B cell (primary cell): ENCODE data around the gene TPCN2. TPM values are rescaled to one million over a fixed set of nuclear protein-coding genes. Genes with fewer than 3 reads are reported as not detected.
A peak's percentile ranks its signal among the peaks of the same experiment; 100 is the strongest.

ENCODE experiments used
- ATAC-seq: fragments of 200-7000 bp; cut with Tn5 transposase; one replicate; pipeline ENCODE4 v1.10.0; 2021; ENCODE audit warnings: low read depth, mild to moderate bottlenecking, moderate number of reproducible peaks, moderate library complexity
- CTCF ChIA-PET: fragments of 350-600 bp; sonication (Branson Sonifier 250); formaldehyde crosslinking; loops from one replicate; lab custom pipeline; 2021; ENCODE audit warnings: antibody characterized with exemption, inconsistent platforms; lab: Charles Lee
- POLR2A ChIA-PET: fragments of 350-600 bp; sonication (Branson Sonifier 250); formaldehyde crosslinking; loops from one replicate; lab custom pipeline; 2021; ENCODE audit warnings: antibody characterized with exemption; lab: Charles Lee
- DNase-seq: peaks from one replicate; pipeline ENCODE4 v3.0.0; 2013
- H2AFZ ChIP-seq: 2 replicates; pipeline ENCODE4 v1.6.1; 2012; ENCODE audit warnings: mild to moderate bottlenecking, low read depth, low read length; ENCODE audit not compliant: insufficient read depth, poor library complexity, severe bottlenecking
- H3K27ac ChIP-seq, 2 donors: 1 replicate in 1 of 2; 2 replicates in 1 of 2; pipeline ENCODE4 v1.5.1; 2012 to 2013; ENCODE audit warnings: low read length in 2 of 2, mild to moderate bottlenecking in 2 of 2, moderate library complexity in 1 of 2
- H3K27me3 ChIP-seq, 4 experiments: fragments of 200-600 bp in 1 of 4; sonication (generic) in 1 of 4; replicated peaks in 1 of 4; 1 replicate in 2 of 4; 2 replicates in 2 of 4; pipeline versions ENCODE4 v1.6.1 to v1.7.0; 2013 to 2016; ENCODE audit warnings: low read length in 3 of 4, mild to moderate bottlenecking in 2 of 4, mixed read lengths in 1 of 4, moderate library complexity in 1 of 4; ENCODE audit not compliant: insufficient read depth in 4 of 4, control insufficient read depth in 3 of 4; ENCODE audit errors: control extremely low read depth in 1 of 4
- H3K36me3 ChIP-seq, 2 experiments: replicated peaks in 1 of 2; 1 replicate in 1 of 2; 2 replicates in 1 of 2; pipeline versions ENCODE4 v1.6.1 to v1.7.1; 2013; ENCODE audit warnings: low read length in 1 of 2; ENCODE audit not compliant: insufficient read depth in 2 of 2, control insufficient read depth in 1 of 2; ENCODE audit errors: control extremely low read depth in 1 of 2, extremely low read depth in 1 of 2
- H3K4me1 ChIP-seq, 2 donors: fragments of 200-600 bp in 1 of 2; sonication (generic) in 1 of 2; 1 replicate in 1 of 2; 2 replicates in 1 of 2; pipeline versions ENCODE4 v1.5.1 to v1.6.1; 2013 to 2017; ENCODE audit warnings: low read length in 2 of 2; ENCODE audit not compliant: control insufficient read depth in 2 of 2, insufficient read depth in 2 of 2
- H3K4me2 ChIP-seq: replicated peaks from 2 replicates; pipeline ENCODE3; 2012; ENCODE audit warnings: mild to moderate bottlenecking, low read depth, low read length; ENCODE audit not compliant: poor library complexity, severe bottlenecking
- H3K4me3 ChIP-seq, 5 experiments: fragments of 200-600 bp in 1 of 5; sonication (generic) in 1 of 5; 1 replicate in 3 of 5; 2 replicates in 2 of 5; pipeline versions ENCODE4 v1.5.1 to v1.7.0; 2011 to 2016; ENCODE audit warnings: low read length in 4 of 5, mild to moderate bottlenecking in 4 of 5, low read depth in 2 of 5, control low read depth in 1 of 5, moderate library complexity in 1 of 5; ENCODE audit not compliant: insufficient read depth in 1 of 5; ENCODE audit errors: control extremely low read depth in 1 of 5, extremely low read depth in 1 of 5
- H3K79me2 ChIP-seq: fragments of 200-600 bp; sonication (generic); one replicate; pipeline ENCODE4 v1.6.0; 2016; ENCODE audit warnings: low read length; ENCODE audit not compliant: control insufficient read depth, insufficient read depth
- H3K9ac ChIP-seq: fragments of 200-600 bp; sonication (generic); 2 replicates; pipeline ENCODE4 v1.6.1; 2017; ENCODE audit warnings: mild to moderate bottlenecking, low read length, moderate library complexity
- H3K9me3 ChIP-seq, 3 donors: one replicate each; pipeline versions ENCODE4 v1.6.1 to v1.7.1; 2013; ENCODE audit warnings: low read length in 2 of 3; ENCODE audit not compliant: control insufficient read depth in 2 of 3, insufficient read depth in 1 of 3; ENCODE audit errors: control extremely low read depth in 1 of 3
- H4K20me1 ChIP-seq: 2 replicates; pipeline ENCODE4 v1.6.0; 2012; ENCODE audit warnings: mild to moderate bottlenecking, low read length; ENCODE audit not compliant: insufficient read depth, control insufficient read depth, poor library complexity, severe bottlenecking
- H3K27ac Mint-ChIP-seq: one replicate; pipeline ENCODE4 v1.8.0; 2021; ENCODE audit warnings: mixed read lengths
- H3K27me3 Mint-ChIP-seq: one replicate; pipeline ENCODE4 v1.8.0; 2021; ENCODE audit warnings: mixed read lengths
- H3K4me1 Mint-ChIP-seq: one replicate; pipeline ENCODE4 v1.8.0; 2021; ENCODE audit warnings: mixed read lengths
- H3K4me3 Mint-ChIP-seq: one replicate; pipeline ENCODE4 v1.8.0; 2021; ENCODE audit warnings: mixed read lengths
- H3K9me3 Mint-ChIP-seq: one replicate; pipeline ENCODE4 v1.8.0; 2022; ENCODE audit warnings: mixed read lengths; ENCODE audit not compliant: insufficient read depth
- EZH2 ChIP-seq: IDR thresholded peaks from 2 replicates; pipeline ENCODE4 v1.6.1; 2012; ENCODE audit warnings: borderline replicate concordance, low read depth, mild to moderate bottlenecking, moderate library complexity, low read length; ENCODE audit not compliant: insufficient read depth, poor library complexity, severe bottlenecking
- WGBS: methylation state at CpG from one replicate; pipeline ENCODE4 v1.1.5; 2013; ENCODE audit warnings: missing lambda C conversion rate; ENCODE audit not compliant: insufficient coverage; 5-methylcytosine and 5-hydroxymethylcytosine counted together
- intact Hi-C: fragments of 100-400 bp; cut with micrococcal nuclease; formaldehyde crosslinking; loops from one replicate; pipeline ENCODE4 v1.10.0; 2022
- polyA plus RNA-seq: library from polyadenylated mRNA; depleted of rRNA; stranded (reverse); fragments of >200 nt; gene quantifications from 2 replicates; pipeline ENCODE4 v1.2.3, GENCODE V29; 2012
- total RNA-seq, 2 donors: library from RNA; stranded (reverse); fragments of 120-200 nt in 1 of 2; gene quantifications; 1 replicate in 1 of 2; 2 replicates in 1 of 2; pipeline versions ENCODE4 v1.2.3 to v1.2.4, GENCODE V29; 2013 to 2022
- TF ChIP-seq, protein P1 (sequence below): fragments of 200-600 bp; IDR thresholded peaks from one replicate; pipeline ENCODE4 v1.8.0; 2022; ENCODE audit warnings: antibody characterized with exemption, mild to moderate bottlenecking

Gene TPCN2
- total and polyA plus RNA-seq, 2 donors (not counting 1 experiment from before 2014, with no cell fraction given), result 16.8 to 71.4 TPM

DNA sequence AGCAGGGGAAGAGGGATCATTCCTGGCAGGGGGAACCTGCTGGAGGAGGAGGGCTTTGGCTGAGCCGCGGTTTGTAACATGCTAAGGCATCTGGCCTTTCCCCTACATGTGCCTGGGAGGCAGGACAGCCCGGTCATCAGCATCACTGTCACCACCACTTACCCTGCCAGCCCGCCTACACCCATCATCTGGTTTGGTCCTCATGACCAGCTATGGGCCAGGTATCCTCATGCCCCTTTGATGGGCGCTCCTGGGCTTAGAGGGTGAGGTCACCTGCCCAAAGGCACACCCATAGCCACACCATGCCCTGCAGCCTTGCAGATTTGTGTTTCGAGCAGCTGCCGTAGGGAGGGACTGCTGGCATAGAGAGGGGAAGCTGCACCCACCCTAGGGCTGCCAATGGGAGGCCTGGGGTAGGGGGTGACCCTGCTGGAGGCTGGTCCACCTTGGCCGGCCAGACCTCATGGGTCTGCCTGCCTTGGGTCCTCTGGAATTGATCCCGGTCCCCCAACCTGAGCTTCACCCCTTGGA lies 38.3 kb upstream of the TPCN2 start:
- no peak overlapping the region for H3K9ac ChIP-seq
- TF ChIP-seq EZH2, result no peak
- TF ChIP-seq, protein P1, sequence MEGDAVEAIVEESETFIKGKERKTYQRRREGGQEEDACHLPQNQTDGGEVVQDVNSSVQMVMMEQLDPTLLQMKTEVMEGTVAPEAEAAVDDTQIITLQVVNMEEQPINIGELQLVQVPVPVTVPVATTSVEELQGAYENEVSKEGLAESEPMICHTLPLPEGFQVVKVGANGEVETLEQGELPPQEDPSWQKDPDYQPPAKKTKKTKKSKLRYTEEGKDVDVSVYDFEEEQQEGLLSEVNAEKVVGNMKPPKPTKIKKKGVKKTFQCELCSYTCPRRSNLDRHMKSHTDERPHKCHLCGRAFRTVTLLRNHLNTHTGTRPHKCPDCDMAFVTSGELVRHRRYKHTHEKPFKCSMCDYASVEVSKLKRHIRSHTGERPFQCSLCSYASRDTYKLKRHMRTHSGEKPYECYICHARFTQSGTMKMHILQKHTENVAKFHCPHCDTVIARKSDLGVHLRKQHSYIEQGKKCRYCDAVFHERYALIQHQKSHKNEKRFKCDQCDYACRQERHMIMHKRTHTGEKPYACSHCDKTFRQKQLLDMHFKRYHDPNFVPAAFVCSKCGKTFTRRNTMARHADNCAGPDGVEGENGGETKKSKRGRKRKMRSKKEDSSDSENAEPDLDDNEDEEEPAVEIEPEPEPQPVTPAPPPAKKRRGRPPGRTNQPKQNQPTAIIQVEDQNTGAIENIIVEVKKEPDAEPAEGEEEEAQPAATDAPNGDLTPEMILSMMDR, result no peak
- CTCF ChIA-PET, result no interaction called here
- no peak for DNase-seq
- H3K9me3 ChIP-seq, result no peaks in the 10 kb centered on the region
- no peaks in the 10 kb centered on the region for H4K20me1 ChIP-seq
- Mint-ChIP-seq H3K27ac (no peak overlapping the region), H3K9me3 (no peaks in the 10 kb centered on the region), H3K27me3 (peaks cover 37% of the 10 kb centered on the region), H3K4me3 (no peak overlapping the region), H3K4me1 (peaks cover 2% of the 10 kb centered on the region)
- peaks cover 0 to 49% (median 13%) of the 10 kb centered on the region in 4 experiments for H3K27me3 ChIP-seq
- peaks cover 0 to 3% of the 10 kb centered on the region in 2 donors for H3K4me1 ChIP-seq
- 53% methylated on average over 4 of the region's 9 CpGs for WGBS
- intact Hi-C loops, result loop anchor here (2.0 kb wide), 1 partner anchor 78 kb away; no protein-coding TSS in a partner anchor
- H3K36me3 ChIP-seq, result no peaks in the 10 kb centered on the region
- no peak overlapping the region for H3K4me3 ChIP-seq
- no peak overlapping the region for H3K4me2 ChIP-seq
- no peak overlapping the region for H2AFZ ChIP-seq
- ATAC-seq, result no peak
- POLR2A ChIA-PET, result no interaction called here
- H3K79me2 ChIP-seq, result no peaks in the 10 kb centered on the region
- H3K27ac ChIP-seq, result no peak overlapping the region

DNA sequence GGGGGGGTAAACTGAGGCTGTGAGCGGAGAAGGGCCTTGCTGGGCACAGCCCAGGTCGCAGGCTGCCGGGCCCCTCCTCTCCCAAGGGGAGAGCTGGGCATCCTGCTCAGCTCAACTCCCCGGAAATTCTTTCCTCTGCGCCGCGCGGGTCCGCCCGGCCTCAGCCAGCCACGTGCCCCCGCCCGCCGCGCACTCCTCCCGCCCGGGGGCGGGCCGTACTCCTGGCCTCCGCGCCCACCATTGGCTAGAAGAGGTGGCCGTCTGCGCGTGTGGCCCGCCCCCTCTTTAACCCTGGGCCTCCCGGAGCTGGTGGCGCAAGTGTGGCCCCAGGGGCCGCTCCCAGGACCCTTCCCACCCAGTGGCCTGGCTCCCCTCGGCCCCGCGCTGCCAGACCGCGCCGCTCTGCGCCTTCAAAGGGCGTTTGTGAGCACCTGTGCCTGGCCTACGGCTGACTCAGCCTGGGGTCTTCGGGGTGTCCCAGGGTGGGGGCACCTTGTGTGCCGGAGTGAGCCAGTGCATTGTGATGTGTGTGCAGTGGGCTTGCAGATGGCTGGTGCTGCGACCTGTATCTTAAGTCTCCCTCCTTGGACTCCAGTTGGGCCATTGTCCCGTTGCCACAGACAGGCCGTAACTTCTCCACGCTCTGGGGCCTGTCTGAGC lies 37.6 kb upstream of the TPCN2 start:
- Mint-ChIP-seq H3K4me3 (no peak overlapping the region), H3K4me1 (peaks cover 2% of the 10 kb centered on the region), H3K9me3 (no peaks in the 10 kb centered on the region), H3K27me3 (peaks cover 35% of the 10 kb centered on the region), H3K27ac (no peak overlapping the region)
- ATAC-seq, result peak; percentile 67
- Histone ChIP-seq H3K36me3 (no peaks in the 10 kb centered on the region), H3K9ac (no peak overlapping the region), H3K4me2 (peak overlapping the region; percentile 28), H3K9me3 (no peaks in the 10 kb centered on the region), H3K27me3 (peaks cover 0 to 49% (median 13%) of the 10 kb centered on the region in 4 experiments), H3K4me1 (peaks cover 0 to 3% of the 10 kb centered on the region in 2 donors), H3K27ac (no peak overlapping the region), H2AFZ (no peak overlapping the region), H3K79me2 (no peaks in the 10 kb centered on the region), H3K4me3 (no peak overlapping the region), H4K20me1 (no peaks in the 10 kb centered on the region)
- 15% methylated on average over 43 of the region's 43 CpGs for WGBS
- no peak for DNase-seq
- intact Hi-C loops, result loop anchor here (2.0 kb wide), 1 partner anchor 78 kb away; no protein-coding TSS in a partner anchor
- ChIA-PET POLR2A (no interaction called here), CTCF (no interaction called here)
- TF ChIP-seq, protein P1, result no peak
- no peak for TF ChIP-seq EZH2
